ENCODE measurements around the gene ZNF354C.

The ZNF354C gene

GRCh38 chr5:179114756-179115155, 54.6 kb downstream of the ZNF354C start:
- no peak for DNase-seq

GRCh38 chr5:179115307-179115706, 55.1 kb downstream of the ZNF354C start:
- DNase-seq = no peak

GRCh38 chr5:179115845-179116524, 55.8 kb downstream of the ZNF354C start:
- DNase-seq = no peak

- DNase-seq = no peak
These were observed 58.2 kb downstream of the ZNF354C start for GRCh38 chr5:179118338-179118737.

GRCh38 chr5:179118756-179119414, 58.7 kb downstream of the ZNF354C start:
- DNase-seq = no peak

- no peak for DNase-seq
These were observed 59.4 kb downstream of the ZNF354C start for GRCh38 chr5:179119415-179120170.

- DNase-seq = no peak
These were observed 60.3 kb downstream of the ZNF354C start for GRCh38 chr5:179120421-179120861.

GRCh38 chr5:179120951-179121666, 60.9 kb downstream of the ZNF354C start:
- no peak for DNase-seq

- DNase-seq = no peak
These were observed 61.5 kb downstream of the ZNF354C start for GRCh38 chr5:179121667-179122111.

GRCh38 chr5:179122411-179123108, 62.4 kb downstream of the ZNF354C start:
- no peak for DNase-seq

- DNase-seq = no peak
These were observed 62.9 kb downstream of the ZNF354C start for GRCh38 chr5:179123109-179123426.

- DNase-seq = no peak
These were observed 63.5 kb downstream of the ZNF354C start for GRCh38 chr5:179123491-179124272.

GRCh38 chr5:179124273-179124852, 64.2 kb downstream of the ZNF354C start:
- DNase-seq = no peak

- no peak for DNase-seq
These were observed 64.9 kb downstream of the ZNF354C start for GRCh38 chr5:179124853-179125788.

- DNase-seq = no peak
These were observed 65.8 kb downstream of the ZNF354C start for GRCh38 chr5:179125789-179126505.

GRCh38 chr5:179126506-179126991, 66.4 kb downstream of the ZNF354C start:
- no peak for DNase-seq

- no peak for DNase-seq
These were observed 67.2 kb downstream of the ZNF354C start for GRCh38 chr5:179127136-179128040.

GRCh38 chr5:179128041-179128365, 67.8 kb downstream of the ZNF354C start:
- no peak for DNase-seq
